ENCODE data around the gene EFR3B. TPM values are rescaled to one million over a fixed set of nuclear protein-coding genes. Genes with fewer than 3 reads are reported as not detected.
A peak's percentile ranks its signal among the peaks of the same experiment; 100 is the strongest.
"Not testable (repeated sequence)": the region's sequence is repeated elsewhere in the genome, so short reads cannot be mapped to it uniquely, and the experiment has no call there.

EFR3B gene, protein sequence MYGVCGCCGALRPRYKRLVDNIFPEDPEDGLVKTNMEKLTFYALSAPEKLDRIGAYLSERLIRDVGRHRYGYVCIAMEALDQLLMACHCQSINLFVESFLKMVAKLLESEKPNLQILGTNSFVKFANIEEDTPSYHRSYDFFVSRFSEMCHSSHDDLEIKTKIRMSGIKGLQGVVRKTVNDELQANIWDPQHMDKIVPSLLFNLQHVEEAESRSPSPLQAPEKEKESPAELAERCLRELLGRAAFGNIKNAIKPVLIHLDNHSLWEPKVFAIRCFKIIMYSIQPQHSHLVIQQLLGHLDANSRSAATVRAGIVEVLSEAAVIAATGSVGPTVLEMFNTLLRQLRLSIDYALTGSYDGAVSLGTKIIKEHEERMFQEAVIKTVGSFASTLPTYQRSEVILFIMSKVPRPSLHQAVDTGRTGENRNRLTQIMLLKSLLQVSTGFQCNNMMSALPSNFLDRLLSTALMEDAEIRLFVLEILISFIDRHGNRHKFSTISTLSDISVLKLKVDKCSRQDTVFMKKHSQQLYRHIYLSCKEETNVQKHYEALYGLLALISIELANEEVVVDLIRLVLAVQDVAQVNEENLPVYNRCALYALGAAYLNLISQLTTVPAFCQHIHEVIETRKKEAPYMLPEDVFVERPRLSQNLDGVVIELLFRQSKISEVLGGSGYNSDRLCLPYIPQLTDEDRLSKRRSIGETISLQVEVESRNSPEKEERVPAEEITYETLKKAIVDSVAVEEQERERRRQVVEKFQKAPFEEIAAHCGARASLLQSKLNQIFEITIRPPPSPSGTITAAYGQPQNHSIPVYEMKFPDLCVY
- polyA plus RNA-seq (2013, experiment 1 of 2; ENCODE audit: insufficient read length): 0.77 TPM
- 0.89 TPM for polyA plus RNA-seq (2013, experiment 2 of 2; ENCODE audit: insufficient read length)

DNA sequence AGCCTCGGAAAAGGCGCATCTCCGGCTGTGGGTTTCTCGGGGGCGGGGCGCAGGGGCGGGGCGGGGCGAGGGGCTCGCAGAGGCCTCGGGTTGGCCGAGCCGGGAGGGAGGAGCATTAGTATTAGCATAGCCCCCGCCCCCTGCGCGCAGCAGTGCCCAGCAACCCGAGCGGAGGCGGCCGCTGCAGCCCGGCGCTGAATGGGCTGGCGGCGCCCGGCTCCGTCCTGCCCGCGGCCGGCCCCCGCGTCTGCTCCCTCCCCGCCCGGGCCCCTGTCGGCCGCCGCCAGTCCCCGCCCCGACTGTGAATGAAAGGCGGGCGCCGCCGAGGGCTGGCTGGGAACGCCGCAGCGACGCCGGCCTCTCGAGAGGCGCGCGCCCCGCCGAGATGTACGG lies at the start of gene EFR3B:
Gene EFR3B, plus strand, starts transcription at position 149 of the 393 bp plus-strand sequence. Its CDS starts 237 bp downstream, at position 386.
- DNase-seq: peak; percentile 95

- DNase-seq: no peak
These were observed 48.3 kb upstream of the EFR3B start for GRCh38 chr2:24993406-24994145.

DNA sequence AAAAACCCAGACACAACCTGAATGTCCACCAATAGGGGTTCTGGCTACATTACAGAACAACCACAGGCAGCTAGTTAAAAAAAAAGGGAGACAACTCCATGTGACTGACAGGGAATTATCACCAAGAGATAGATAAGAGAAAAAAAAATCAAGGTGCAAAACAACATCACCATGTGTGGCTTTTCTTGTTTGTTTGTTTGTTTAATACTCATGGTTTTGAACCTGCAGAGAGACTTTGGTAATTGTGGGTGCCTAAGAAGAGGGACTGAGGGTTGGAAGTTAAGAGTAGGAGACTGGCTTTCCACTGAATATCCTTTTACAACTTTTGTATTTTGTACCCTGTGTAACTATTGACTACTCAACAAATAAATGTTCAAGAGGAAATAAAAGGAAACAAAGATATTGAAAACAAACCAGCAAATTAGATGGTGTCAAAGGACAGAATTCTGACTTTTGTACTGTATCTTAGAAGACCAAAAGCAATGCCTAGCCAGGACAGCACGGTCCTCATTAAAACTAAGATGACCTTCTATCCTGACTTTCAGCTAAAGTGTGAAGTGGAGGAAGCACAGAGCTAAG lies 47.6 kb upstream of the EFR3B start:
- no peak for DNase-seq

DNA sequence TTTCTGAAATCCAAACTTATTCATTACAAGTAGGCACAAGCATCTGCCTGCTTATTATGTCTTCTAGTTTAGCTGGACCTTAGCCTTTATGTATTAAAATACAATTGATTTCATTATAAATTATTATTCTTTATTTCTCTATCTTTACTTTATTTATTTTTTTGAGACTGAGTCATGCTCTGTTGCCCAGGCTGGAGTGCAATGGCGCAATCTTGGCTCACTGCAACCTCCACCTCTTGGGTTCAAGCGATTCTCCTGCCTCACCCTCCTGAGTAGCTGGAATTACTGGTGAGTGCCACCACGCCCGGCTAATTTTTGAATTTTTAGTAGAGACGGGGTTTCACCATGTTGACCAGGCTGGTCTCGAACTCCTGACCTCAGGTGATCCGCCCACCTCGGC lies 42.8 kb upstream of the EFR3B start:
- not testable (repeated sequence) for DNase-seq

GRCh38 chr2:25000036-25000435 lies 41.8 kb upstream of the EFR3B start:
- DNase-seq: no peak

DNA sequence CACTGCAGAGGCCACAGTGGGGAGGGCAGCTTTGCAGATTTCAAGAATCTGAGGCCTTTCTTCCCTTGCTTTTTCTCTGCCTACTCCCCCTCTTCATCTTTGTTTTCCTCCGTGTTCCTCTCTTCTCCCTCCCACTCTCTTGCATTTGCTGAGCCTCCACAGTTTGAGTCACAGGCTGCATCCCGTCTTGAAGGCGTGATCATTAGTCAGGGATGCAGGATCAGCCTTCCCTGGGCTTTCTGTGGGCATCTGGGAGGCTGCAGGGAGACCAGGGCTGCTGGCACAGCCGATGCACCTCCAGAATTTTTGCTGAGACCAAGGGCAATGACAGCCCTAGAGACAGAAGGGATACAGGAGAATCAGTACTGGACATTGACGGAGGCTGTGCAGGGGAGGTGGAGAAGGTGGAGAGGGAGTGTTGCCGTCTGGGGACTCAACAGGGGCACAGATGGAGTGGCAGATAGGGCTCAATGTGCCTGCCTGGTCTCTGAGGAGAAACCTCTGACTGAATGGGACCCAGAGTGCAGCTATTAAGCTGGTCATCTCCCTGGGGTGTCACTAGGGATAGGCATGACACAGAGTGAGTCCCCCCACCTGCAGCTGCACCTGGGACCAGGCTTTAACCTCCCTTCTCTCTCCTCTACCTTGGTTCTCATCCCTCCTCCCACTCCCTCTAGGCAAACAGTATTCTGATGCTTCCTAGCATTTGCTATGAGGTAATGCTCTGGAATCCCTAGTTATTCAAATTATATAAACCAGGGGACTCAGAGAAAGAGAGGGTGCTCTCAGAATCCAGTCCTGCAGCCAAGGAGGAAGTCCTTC lies 41.2 kb upstream of the EFR3B start:
- DNase-seq: no peak

DNA sequence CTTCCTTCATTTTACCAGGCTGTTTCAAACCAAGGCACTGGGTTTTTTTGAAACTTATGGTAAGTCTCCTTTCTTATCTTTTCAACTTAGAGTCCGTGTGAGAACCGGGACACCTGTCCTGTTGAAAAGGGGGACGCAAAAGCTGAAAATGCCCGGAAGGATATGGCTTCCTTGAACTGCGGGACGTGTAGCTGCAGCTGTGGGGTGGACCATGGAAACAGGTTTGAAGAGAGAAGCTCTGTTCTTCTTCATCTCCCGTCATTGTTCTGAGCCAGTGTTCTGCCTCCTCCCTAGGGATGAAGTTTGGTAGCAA lies 40.6 kb upstream of the EFR3B start:
- DNase-seq: no peak

DNA sequence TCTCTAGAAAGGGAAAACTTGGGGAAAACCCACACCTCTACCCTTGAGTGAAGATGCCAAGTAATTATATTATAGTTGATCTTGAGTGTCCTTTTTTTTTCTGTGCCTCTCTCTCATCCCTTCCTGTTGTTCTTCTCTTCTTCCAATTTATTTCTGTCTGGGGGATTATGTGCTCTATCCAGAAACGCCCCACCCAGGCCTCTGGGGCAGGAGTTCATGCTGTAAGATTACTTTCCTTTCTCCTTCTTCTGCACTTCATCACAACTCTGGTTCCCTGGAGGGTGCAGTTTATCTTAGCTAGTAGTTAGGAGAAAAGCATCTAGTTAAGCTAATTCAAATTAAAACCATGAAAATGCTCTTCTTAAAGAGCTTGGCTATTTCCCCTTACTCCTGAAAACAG lies 39.8 kb upstream of the EFR3B start:
- no peak for DNase-seq

DNA sequence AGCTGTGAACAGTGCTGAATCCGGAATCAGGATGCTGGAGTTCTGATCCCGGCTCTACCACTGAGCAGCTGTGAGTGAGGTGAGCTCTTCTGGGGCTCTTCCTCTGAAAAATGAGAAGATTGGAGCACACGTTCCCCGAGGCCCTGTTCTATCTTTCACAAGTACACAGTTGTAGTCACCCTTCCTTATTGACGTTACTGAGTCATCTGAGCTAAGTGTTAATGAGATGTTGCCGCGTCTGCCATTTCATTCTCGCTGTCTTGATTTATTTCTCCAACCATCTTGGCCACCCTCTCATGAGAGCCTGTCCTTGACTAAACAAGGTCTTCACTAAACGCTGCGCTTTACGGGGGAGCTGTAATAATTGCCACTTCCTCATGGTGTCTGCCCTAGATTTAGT lies 31.9 kb upstream of the EFR3B start:
- DNase-seq: no peak

GRCh38 chr2:25011342-25011741 lies 30.5 kb upstream of the EFR3B start:
- DNase-seq: not testable (repeated sequence)

- DNase-seq: no peak
These were observed 27.2 kb upstream of the EFR3B start for GRCh38 chr2:25014631-25015030.

DNA sequence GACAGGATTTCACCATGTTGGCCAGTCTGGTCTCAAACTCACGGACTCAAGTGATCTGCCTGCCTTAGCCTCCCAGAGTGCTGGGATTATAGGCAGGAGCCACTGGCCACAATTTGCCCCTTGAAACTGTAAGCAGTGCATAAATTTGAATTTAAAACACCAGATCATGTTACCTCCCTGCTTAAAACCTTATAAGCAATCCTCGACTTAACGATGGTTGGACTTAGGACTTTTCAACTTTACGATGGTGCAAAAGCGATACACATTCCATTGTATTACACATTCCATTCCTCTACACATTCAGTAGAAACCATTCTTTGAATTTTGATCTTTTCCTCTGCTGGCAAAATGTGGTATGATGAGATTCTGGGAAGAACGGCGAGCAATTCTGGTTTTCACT lies 23.2 kb upstream of the EFR3B start:
- peak; percentile 2 for DNase-seq

GRCh38 chr2:25021791-25022362 lies 20.0 kb upstream of the EFR3B start:
- no peak for DNase-seq

DNA sequence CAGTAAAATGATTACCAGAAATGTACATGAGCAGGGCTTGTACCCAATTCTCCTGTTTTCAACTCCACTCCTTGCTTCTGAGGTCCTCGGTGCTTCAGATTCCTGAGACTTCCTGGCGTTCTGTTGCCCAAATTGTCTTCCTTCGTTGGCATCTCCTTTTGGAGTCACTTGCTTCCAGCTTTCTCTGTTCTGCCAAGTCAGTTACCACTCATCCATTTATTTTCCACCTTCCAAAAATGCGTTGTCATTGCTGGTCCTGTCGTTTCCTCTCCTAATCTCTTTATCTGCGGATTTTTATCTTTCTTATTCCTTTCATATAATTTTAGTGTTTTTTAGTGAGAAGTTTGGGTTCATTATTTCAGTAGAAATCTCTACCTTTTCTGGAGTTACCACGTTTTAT lies 18.5 kb upstream of the EFR3B start:
- no peak for DNase-seq

DNA sequence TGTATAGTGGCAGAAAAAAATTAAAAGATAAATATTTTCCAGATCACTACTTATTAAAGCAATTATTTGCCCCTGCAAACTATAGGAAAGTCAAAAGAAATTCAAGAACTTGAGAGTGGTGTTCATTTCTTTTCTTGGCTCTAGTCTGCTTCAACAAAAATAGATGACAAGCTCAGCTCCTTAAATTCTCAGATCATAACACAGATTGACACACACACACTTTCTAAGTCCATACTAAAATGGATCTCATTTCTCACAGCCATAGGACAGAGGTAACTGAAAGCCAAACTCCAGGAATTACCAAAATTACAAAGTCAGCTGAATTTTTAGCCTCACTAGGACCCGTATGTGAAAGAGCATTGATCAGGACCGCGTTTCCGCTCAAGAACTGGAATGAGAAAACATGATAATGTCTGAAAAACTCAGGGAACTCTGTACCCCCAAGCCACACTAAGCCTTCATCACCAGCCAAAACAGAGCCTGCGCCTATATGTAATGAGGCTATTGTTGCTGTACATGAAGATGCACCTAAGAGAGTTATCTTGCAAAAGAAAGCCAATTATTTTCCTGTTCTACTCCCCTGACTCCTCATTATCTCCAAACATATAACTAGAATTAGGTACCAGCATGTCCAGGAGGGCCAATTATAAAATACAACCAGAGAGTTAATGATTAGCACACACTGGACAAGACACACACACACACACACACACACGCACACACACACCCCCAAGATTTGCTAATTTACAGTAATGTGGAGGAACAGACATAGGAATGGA lies 16.5 kb upstream of the EFR3B start:
- no peak for DNase-seq

DNA sequence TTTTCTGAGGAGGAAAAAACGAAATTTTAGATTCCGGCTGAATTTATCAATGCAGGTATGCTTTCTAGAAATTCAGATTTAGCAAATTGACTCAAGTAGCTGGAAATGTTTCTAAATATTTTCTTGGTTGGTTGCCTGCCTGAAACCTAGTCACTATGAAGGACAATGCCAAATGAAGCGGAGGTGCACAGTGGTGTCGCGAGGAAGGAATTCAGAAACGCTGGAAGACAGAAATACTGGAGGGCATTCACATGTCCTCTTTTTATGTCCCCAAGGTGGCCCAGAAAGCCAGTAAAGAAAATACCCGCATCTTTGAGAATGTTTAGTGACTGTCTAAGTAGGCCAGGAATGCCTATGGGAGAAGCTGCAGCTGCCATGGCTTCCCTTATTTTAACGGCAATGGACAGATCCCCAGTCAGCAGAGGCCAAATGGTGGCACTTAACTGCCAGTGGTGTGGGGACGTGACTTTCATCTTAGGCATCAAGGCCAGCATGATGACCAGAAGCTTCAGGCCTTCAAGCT lies 15.8 kb upstream of the EFR3B start:
- no peak for DNase-seq

DNA sequence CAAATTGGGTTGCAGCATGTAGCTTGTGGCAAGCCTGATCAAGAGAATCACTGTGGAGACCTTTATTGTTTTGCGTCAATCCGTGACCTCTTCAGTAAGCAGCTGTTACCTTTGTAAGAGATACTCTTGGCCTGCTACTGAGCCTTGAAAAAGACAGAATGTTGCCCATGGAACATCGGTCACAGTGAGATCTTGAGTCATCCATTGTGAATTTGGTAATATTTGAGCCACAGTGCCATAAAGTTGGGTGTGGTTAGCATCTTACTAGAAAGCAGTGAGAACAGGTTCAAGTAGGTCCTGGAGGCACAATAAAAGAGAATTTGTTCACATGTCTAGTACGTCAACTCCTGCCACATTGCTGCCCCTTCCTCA lies 12.7 kb upstream of the EFR3B start:
- DNase-seq: no peak

DNA sequence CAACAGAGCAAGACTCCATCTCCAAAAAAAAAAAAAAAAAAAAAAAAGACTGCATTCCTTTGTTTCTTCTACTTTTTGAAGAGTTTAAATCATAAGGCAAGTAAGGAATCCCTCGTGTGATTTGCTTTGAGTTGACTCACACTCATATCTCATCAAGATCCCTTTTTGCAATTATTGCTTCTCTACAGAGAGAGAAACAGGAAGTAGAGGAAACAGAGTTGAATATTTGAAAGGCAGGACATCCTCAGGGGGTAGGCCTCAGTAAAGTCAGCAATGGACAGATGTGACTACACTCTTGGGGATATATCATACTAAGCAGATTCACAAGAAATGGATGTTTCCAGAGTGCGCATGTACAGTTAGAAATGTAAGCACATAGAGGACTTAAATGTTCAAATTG lies 11.2 kb upstream of the EFR3B start:
- peak; percentile 8 for DNase-seq

DNA sequence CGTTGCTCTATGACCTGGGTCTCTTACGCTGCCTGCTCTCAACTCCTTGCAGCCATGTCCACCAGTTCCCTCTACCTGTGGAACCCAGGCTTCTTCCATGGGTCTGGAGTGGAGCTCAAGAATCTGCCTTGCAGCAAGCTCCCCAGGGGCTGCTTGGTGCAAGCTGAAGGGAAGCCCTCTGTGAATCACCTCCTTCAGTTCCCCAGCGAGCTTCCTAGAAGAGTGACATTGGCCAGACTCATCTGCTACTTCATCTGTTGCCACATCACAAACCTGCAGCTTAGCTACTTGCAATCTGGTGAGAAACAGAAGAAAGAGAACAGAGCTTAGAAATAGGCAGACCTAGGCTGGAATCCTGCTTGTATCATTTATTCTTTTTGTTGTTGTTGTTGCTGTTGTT lies 9.8 kb upstream of the EFR3B start:
- peak; percentile 6 for DNase-seq

DNA sequence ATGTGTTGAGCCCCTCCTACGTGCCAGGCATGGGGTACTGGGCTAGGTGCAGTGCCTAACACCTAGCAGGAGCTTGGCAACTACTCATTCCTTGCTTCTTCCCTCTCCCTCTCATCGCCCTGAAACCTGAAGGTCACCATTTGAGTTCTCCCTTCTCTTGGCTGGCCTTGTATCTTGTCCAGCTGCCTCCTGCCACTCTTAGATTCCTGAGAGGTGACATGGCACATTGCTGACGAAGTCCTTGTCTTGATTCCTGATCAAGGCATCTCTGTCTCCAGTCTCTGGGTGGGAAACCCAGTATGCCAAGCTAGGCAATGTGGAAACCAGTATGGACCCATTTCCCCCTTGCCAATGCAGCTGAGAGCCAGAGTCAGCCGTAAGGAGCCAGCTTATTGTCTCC lies 9.0 kb upstream of the EFR3B start:
- DNase-seq: no peak

GRCh38 chr2:25034081-25034480 lies 7.8 kb upstream of the EFR3B start:
- DNase-seq: no peak

All from fibroblast of skin of scalp (primary cell).